GM23338 (cell line): Measurements from ENCODE around the gene NRSN2. TPM values are rescaled to one million over a fixed set of nuclear protein-coding genes. Genes with fewer than 3 reads are reported as not detected.

Experiments used
- ATAC-seq: fragments of 200-7000 bp; cut with Tn5 transposase; 3 replicates; pipeline ENCODE4 v1.9.1; 2020
- DNase-seq: peaks from one replicate; pipeline ENCODE4 v3.0.0-alpha.2; 2015; ENCODE audit warnings: low spot score
- H2AFZ ChIP-seq: fragments of 200-600 bp; sonication (generic); 2 replicates; pipeline ENCODE4 v1.8.0; 2016; ENCODE audit warnings: antibody characterized with exemption, mild to moderate bottlenecking, moderate library complexity
- H3F3A ChIP-seq: fragments of 200-600 bp; sonication (generic); replicated peaks from 2 replicates; pipeline ENCODE4 v1.8.0; 2017; ENCODE audit warnings: antibody characterized with exemption, mixed run types, low read depth
- H3K27ac ChIP-seq: fragments of 200-600 bp; sonication (generic); 2 replicates; pipeline ENCODE4 v1.6.1; 2016; ENCODE audit warnings: low read depth
- H3K27me3 ChIP-seq: fragments of 200-600 bp; sonication (generic); 2 replicates; pipeline ENCODE4 v1.8.0; 2016; ENCODE audit warnings: mild to moderate bottlenecking, mixed run types, moderate library complexity; ENCODE audit not compliant: insufficient read depth
- H3K36me3 ChIP-seq: fragments of 200-600 bp; sonication (generic); 2 replicates; pipeline ENCODE4 v1.8.0; 2016; ENCODE audit warnings: mild to moderate bottlenecking; ENCODE audit not compliant: insufficient read depth
- H3K4me1 ChIP-seq: fragments of 200-600 bp; sonication (generic); 2 replicates; pipeline ENCODE4 v1.8.0; 2016; ENCODE audit warnings: mild to moderate bottlenecking, moderate library complexity; ENCODE audit not compliant: insufficient read depth
- H3K4me2 ChIP-seq: fragments of 200-600 bp; sonication (generic); 2 replicates; pipeline ENCODE4 v1.7.1; 2017; ENCODE audit warnings: mixed run types
- H3K4me3 ChIP-seq: fragments of 200-600 bp; sonication (generic); 2 replicates; pipeline ENCODE4 v1.6.1; 2016; ENCODE audit warnings: mixed run types
- H3K79me2 ChIP-seq: fragments of 200-600 bp; sonication (generic); replicated peaks from 2 replicates; pipeline ENCODE4 v1.8.0; 2017; ENCODE audit warnings: mild to moderate bottlenecking; ENCODE audit not compliant: insufficient read depth
- H3K9me2 ChIP-seq: fragments of 200-600 bp; sonication (generic); 2 replicates; pipeline ENCODE4 v1.8.0; 2017; ENCODE audit not compliant: insufficient read depth
- H4K20me1 ChIP-seq: fragments of 200-600 bp; sonication (generic); replicated peaks from 2 replicates; pipeline ENCODE4 v1.8.0; 2017; ENCODE audit warnings: mild to moderate bottlenecking; ENCODE audit not compliant: insufficient read depth
- H3K27ac Mint-ChIP-seq: 2 replicates; pipeline ENCODE4 v1.8.0; 2020; ENCODE audit warnings: inconsistent platforms, mild to moderate bottlenecking, moderate library complexity, mixed read lengths
- H3K27me3 Mint-ChIP-seq: 3 replicates; pipeline ENCODE4 v1.8.0; 2022; ENCODE audit warnings: low read depth, mild to moderate bottlenecking, moderate library complexity, mixed read lengths, inconsistent platforms; ENCODE audit not compliant: insufficient read depth, poor library complexity
- H3K36me3 Mint-ChIP-seq: 3 replicates; pipeline ENCODE4 v1.8.0; 2021; ENCODE audit warnings: low read depth, mild to moderate bottlenecking, inconsistent platforms, moderate library complexity, mixed read lengths
- H3K4me1 Mint-ChIP-seq: 3 replicates; pipeline ENCODE4 v1.8.0; 2020; ENCODE audit warnings: mild to moderate bottlenecking, inconsistent platforms, mixed read lengths
- H3K4me3 Mint-ChIP-seq: 3 replicates; pipeline ENCODE4 v1.8.0; 2021; ENCODE audit warnings: moderate library complexity, mild to moderate bottlenecking, inconsistent platforms, mixed read lengths
- H3K9me3 Mint-ChIP-seq: 3 replicates; pipeline ENCODE4 v1.8.0; 2020; ENCODE audit warnings: moderate library complexity, mild to moderate bottlenecking, inconsistent platforms, mixed read lengths
- CREB1 ChIP-seq: fragments of 250-450 bp; sonication (Bioruptor Pico); IDR thresholded peaks from 2 replicates; pipeline ENCODE4 v1.5.0; 2020; ENCODE audit warnings: low read depth, mild to moderate bottlenecking, moderate library complexity
- EZH2phosphoT487 ChIP-seq: fragments of 200-600 bp; sonication (generic); IDR thresholded peaks from one replicate; pipeline ENCODE4 v1.8.1; 2018; ENCODE audit warnings: antibody characterized with exemption; ENCODE audit not compliant: unreplicated experiment
- JUNB ChIP-seq: IDR thresholded peaks from one replicate; pipeline ENCODE4 v1.6.1; 2016; ENCODE audit warnings: antibody characterized with exemption; ENCODE audit not compliant: unreplicated experiment
- NANOG ChIP-seq: IDR thresholded peaks from 2 replicates; pipeline ENCODE4 v1.6.1; 2016; ENCODE audit warnings: antibody characterized with exemption, borderline replicate concordance
- ZNF114 ChIP-seq: fragments of 250-450 bp; sonication (Bioruptor Pico); IDR thresholded peaks from 2 replicates; pipeline ENCODE4 v1.5.0; 2020; ENCODE audit warnings: mild to moderate bottlenecking, moderate library complexity
- ZNF331 ChIP-seq: fragments of 250-450 bp; sonication (Bioruptor Pico); IDR thresholded peaks from 2 replicates; pipeline ENCODE4 v1.5.0; 2020; ENCODE audit warnings: low read depth, mild to moderate bottlenecking, moderate library complexity
- polyA plus RNA-seq: library from polyadenylated mRNA; unstranded; fragments of >200 nt; fragmentation: Nextera tagmentation; extraction: Ambion mirVana; gene quantifications from 2 replicates; pipeline ENCODE4 v1.2.1, GENCODE V29; 2016
- total RNA-seq: library from RNA; depleted of rRNA; stranded (reverse); fragments of >200 nt; shearing (Covaris generic); gene quantifications from 2 replicates; pipeline ENCODE4 v1.2.3, GENCODE V29; 2014
- TF ChIP-seq, protein P1 (sequence below), 2 experiments: fragments of 200-600 bp in 1 of 2; sonication (generic) in 1 of 2; conservative IDR thresholded peaks; 2 replicates each; pipeline versions ENCODE4 v1.5.1 to v1.6.1; 2016 to 2017; ENCODE audit warnings: antibody characterized with exemption in 2 of 2, low read depth in 2 of 2, mild to moderate bottlenecking in 2 of 2, moderate library complexity in 1 of 2

NRSN2 gene
- total and polyA plus RNA-seq, 2 experiments from 2014 or later = 14.4 to 17.9 TPM

GRCh38 chr20:358891-359555 lies 12.1 kb downstream of the NRSN2 start (continued):
- TF ChIP-seq NANOG (no peak), EZH2phosphoT487 (no peak), ZNF331 (CRISPR knock-in tag) (no peak)

- H3K9me3 Mint-ChIP-seq = no peaks in the 10 kb centered on the region; the same call in 2 of the 3 replicates
- H3K36me3 Mint-ChIP-seq = no peaks in the 10 kb centered on the region
- no peak overlapping the region for H3K27ac Mint-ChIP-seq
- no peaks in the 10 kb centered on the region for H3K36me3 ChIP-seq
- 0 out of 2 replicates have a peak, but pooled peaks cover 13% of the 10 kb centered on the region for H3F3A ChIP-seq
- H3K4me3 Mint-ChIP-seq = no peak overlapping the region
- H3K27me3 ChIP-seq = no peaks in the 10 kb centered on the region
- no peaks in the 10 kb centered on the region for H3K9me2 ChIP-seq
- H4K20me1 ChIP-seq = no peaks in the 10 kb centered on the region
- no peaks in the 10 kb centered on the region for H3K79me2 ChIP-seq
- H3K4me1 Mint-ChIP-seq = peaks cover 16% of the 10 kb centered on the region
- H2AFZ ChIP-seq = no peak overlapping the region
- H3K4me2 ChIP-seq = no peak overlapping the region
- peaks cover 13% of the 10 kb centered on the region for H3K4me1 ChIP-seq
- DNase-seq (no peak), ATAC-seq (no peak)
- TF ChIP-seq ZNF114 (CRISPR knock-in tag) (no peak), CREB1 (CRISPR knock-in tag) (no peak), ZNF331 (CRISPR knock-in tag) (no peak)
- TF ChIP-seq, protein P1, sequence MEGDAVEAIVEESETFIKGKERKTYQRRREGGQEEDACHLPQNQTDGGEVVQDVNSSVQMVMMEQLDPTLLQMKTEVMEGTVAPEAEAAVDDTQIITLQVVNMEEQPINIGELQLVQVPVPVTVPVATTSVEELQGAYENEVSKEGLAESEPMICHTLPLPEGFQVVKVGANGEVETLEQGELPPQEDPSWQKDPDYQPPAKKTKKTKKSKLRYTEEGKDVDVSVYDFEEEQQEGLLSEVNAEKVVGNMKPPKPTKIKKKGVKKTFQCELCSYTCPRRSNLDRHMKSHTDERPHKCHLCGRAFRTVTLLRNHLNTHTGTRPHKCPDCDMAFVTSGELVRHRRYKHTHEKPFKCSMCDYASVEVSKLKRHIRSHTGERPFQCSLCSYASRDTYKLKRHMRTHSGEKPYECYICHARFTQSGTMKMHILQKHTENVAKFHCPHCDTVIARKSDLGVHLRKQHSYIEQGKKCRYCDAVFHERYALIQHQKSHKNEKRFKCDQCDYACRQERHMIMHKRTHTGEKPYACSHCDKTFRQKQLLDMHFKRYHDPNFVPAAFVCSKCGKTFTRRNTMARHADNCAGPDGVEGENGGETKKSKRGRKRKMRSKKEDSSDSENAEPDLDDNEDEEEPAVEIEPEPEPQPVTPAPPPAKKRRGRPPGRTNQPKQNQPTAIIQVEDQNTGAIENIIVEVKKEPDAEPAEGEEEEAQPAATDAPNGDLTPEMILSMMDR (conservative IDR thresholded peaks at IDR 0.05; ENCODE audit: low read depth in 2 of 2) = no peak
- no peak overlapping the region for H3K27ac ChIP-seq
- H3K4me3 ChIP-seq = no peak overlapping the region
- H3K27me3 Mint-ChIP-seq = peaks cover 20% of the 10 kb centered on the region
Observed at GRCh38 chr20:361561-361960, 14.7 kb downstream of the NRSN2 start.

GRCh38 chr20:362271-363254 lies 15.7 kb downstream of the NRSN2 start:
- no peaks in the 10 kb centered on the region; the same call in 2 of the 3 replicates for H3K9me3 Mint-ChIP-seq
- Histone ChIP-seq H3K79me2 (no peaks in the 10 kb centered on the region), H2AFZ (no peak overlapping the region), H3K4me2 (no peak overlapping the region), H3F3A (0 out of 2 replicates have a peak, but pooled peaks cover 13% of the 10 kb centered on the region), H3K9me2 (no peaks in the 10 kb centered on the region), H3K36me3 (no peaks in the 10 kb centered on the region), H4K20me1 (no peaks in the 10 kb centered on the region), H3K4me1 (peaks cover 13% of the 10 kb centered on the region), H3K4me3 (no peak overlapping the region), H3K27me3 (no peaks in the 10 kb centered on the region), H3K27ac (no peak overlapping the region)
- H3K27ac Mint-ChIP-seq = peak overlapping the region; percentile 47; the same call in 1 of the 2 replicates
- ATAC-seq (peak; percentile 67), DNase-seq (peak; percentile 68)
- no peak overlapping the region for H3K4me3 Mint-ChIP-seq
- H3K36me3 Mint-ChIP-seq = no peaks in the 10 kb centered on the region
- TF ChIP-seq, protein P1 (conservative IDR thresholded peaks at IDR 0.05; ENCODE audit: low read depth in 2 of 2) = peak; percentile 43 to 69
- TF ChIP-seq JUNB = no peak
- peaks cover 16% of the 10 kb centered on the region for H3K4me1 Mint-ChIP-seq
- peaks cover 22% of the 10 kb centered on the region for H3K27me3 Mint-ChIP-seq
